Esophagus squamous epithelium (tissue), 4 donors: ENCODE data around the gene DLG3.

Experiments used
- CTCF ChIP-seq, 6 experiments: fragments of 450-650 bp in 4 of 6; fragments of 200-600 bp in 2 of 6; sonication (generic) in 2 of 6; IDR thresholded peaks; one replicate each; pipeline ENCODE4 v1.5.1; 2016 to 2019; ENCODE audit warnings: antibody characterized with exemption in 6 of 6, mild to moderate bottlenecking in 4 of 6, moderate library complexity in 4 of 6
- POLR2A ChIP-seq, 4 donors: fragments of 450-650 bp; IDR thresholded peaks; one replicate each; pipeline ENCODE4 v1.6.1; 2017; ENCODE audit warnings: antibody characterized with exemption in 4 of 4, mild to moderate bottlenecking in 4 of 4, moderate library complexity in 3 of 4

DNA sequence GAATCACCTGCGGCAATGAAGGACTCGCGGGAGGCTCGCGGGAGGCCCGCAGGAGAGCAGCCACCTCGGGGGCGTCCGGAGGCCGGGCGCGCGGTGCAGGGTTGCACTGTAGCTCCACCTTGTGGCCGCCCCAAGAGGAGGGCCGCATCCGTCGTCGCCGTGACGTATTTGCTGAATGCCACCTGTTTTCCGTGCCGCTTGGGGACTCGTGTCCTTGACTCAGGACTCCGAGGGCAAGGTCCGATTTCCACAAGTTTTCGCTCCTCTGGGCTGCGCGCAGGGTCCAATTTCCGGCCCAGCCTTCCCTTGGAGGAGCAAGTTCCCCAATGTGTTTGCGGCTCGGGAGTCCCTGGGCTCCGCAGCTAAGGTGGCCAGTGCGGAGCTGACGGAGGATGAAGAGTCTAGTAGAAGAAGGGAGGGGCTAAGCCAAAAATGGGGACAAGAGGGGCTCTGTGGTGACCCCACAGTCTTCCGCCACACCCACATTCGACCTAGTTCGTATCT lies 10.7 kb upstream of the DLG3 start:
- no peak for TF ChIP-seq POLR2A (IDR thresholded peaks at IDR 0.05)
- peak; percentile 42 to 81 (median 64) for TF ChIP-seq CTCF (IDR thresholded peaks at IDR 0.05)
